22Rv1 (cell line): ENCODE data around the gene GSC2.

Experiments used
- CTCF ChIP-seq: fragments of 450-650 bp; IDR thresholded peaks from 2 replicates; pipeline ENCODE4 v1.5.1; 2017; ENCODE audit warnings: mild to moderate bottlenecking
- ZFX ChIP-seq: fragments of 450-650 bp; IDR thresholded peaks from 2 replicates; pipeline ENCODE4 v1.6.1; 2017; ENCODE audit warnings: antibody characterized with exemption, borderline replicate concordance

- no peak for TF ChIP-seq CTCF
- TF ChIP-seq ZFX, result no peak
Observed at GRCh38 chr22:19197997-19198865, 48.1 kb upstream of the GSC2 start.
